NCI-H446 treated with DMSO at 0.1 percent for 48 hours (cell line): ENCODE results near the gene HSDL2.

Source experiments
- DNase-seq: peaks from one replicate; lab custom pipeline; 2025; lab: John Stamatoyannopoulos, UW

HSDL2 gene

GRCh38 chr9:112446526-112446925 is 66.6 kb downstream of the HSDL2 start:
- DNase-seq: no peak

- DNase-seq: no peak
These were observed 67.4 kb downstream of the HSDL2 start for GRCh38 chr9:112447283-112447761.

GRCh38 chr9:112462855-112463254 is 82.9 kb downstream of the HSDL2 start:
- DNase-seq: no peak

- no peak for DNase-seq
These were observed 85.4 kb downstream of the HSDL2 start for GRCh38 chr9:112465352-112465751.

GRCh38 chr9:112472996-112473395 is 93.1 kb downstream of the HSDL2 start:
- DNase-seq: no peak

GRCh38 chr9:112473986-112474385 is 94.1 kb downstream of the HSDL2 start:
- DNase-seq: no peak

- no peak for DNase-seq
These were observed 95.4 kb downstream of the HSDL2 start for GRCh38 chr9:112475318-112475717.

GRCh38 chr9:112477330-112477729 is 97.4 kb downstream of the HSDL2 start:
- no peak for DNase-seq

GRCh38 chr9:112479221-112479620 is 99.3 kb downstream of the HSDL2 start:
- no peak for DNase-seq

- no peak for DNase-seq
These were observed 104.7 kb downstream of the HSDL2 start for GRCh38 chr9:112484607-112485006.

GRCh38 chr9:112485574-112485973 is 105.7 kb downstream of the HSDL2 start:
- DNase-seq: no peak

GRCh38 chr9:112486221-112487007 is 106.5 kb downstream of the HSDL2 start, which contains the start of gene KIAA1958:
Gene KIAA1958, plus strand, starts transcription at chr9:112486827. Its CDS starts 87,254 bp downstream, at chr9:112574081.
- DNase-seq: peak; percentile 48

- peak; percentile 6 for DNase-seq
These were observed 107.3 kb downstream of the HSDL2 start for GRCh38 chr9:112487008-112487798.

- DNase-seq: no peak
These were observed 108.0 kb downstream of the HSDL2 start for GRCh38 chr9:112487799-112488340.

GRCh38 chr9:112489039-112489546 is 109.2 kb downstream of the HSDL2 start:
- DNase-seq: no peak

- no peak for DNase-seq
These were observed 110.2 kb downstream of the HSDL2 start for GRCh38 chr9:112489876-112490666.

- DNase-seq: no peak
These were observed 113.7 kb downstream of the HSDL2 start for GRCh38 chr9:112493393-112494137.

GRCh38 chr9:112494153-112494552 is 114.2 kb downstream of the HSDL2 start:
- DNase-seq: no peak

- DNase-seq: no peak
These were observed 115.7 kb downstream of the HSDL2 start for GRCh38 chr9:112495614-112496013.

- no peak for DNase-seq
These were observed 116.3 kb downstream of the HSDL2 start for GRCh38 chr9:112496074-112496722.
